Activated CD4-positive, alpha-beta T cell treated with anti-CD3 and anti-CD28 coated beads for 1 hour (primary cell): Measurements from ENCODE around the gene TRANK1.
"Not testable (repeated sequence)": the region's sequence is repeated elsewhere in the genome, so short reads cannot be mapped to it uniquely, and the experiment has no call there.

Experiments used
- DNase-seq: peaks from one replicate; pipeline ENCODE4 v3.0.0-alpha.2; 2020

TRANK1 gene

GRCh38 chr3:36881735-36882134 is 63.1 kb downstream of the TRANK1 start:
- DNase-seq = no peak

- DNase-seq = not testable (repeated sequence)
These were observed 65.0 kb downstream of the TRANK1 start for GRCh38 chr3:36879842-36880241.

GRCh38 chr3:36877930-36878685 is 66.7 kb downstream of the TRANK1 start:
- DNase-seq = no peak

- no peak for DNase-seq
These were observed 68.5 kb downstream of the TRANK1 start for GRCh38 chr3:36876181-36876936.

- no peak for DNase-seq
These were observed 69.5 kb downstream of the TRANK1 start for GRCh38 chr3:36875397-36875796.

DNA sequence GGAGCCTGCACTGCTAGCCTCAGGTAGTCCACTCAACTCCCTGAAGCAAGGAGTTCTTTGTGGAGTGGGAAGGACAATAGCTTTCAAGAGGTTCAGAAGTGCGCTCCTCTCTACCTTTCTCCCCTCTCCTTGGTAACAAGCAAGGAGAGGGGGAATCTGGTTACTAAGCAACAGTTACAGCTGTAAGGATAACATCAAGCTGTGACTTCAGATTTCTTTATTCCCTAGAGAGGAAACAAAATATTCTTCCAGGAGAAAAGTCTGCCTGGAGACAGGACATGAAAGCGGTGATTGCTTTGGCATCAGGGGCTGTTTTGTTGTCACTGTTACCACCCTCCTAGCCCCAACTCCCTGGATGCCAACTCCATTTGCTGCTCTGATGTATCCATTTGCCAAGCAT is 70.4 kb downstream of the TRANK1 start:
- no peak for DNase-seq

DNA sequence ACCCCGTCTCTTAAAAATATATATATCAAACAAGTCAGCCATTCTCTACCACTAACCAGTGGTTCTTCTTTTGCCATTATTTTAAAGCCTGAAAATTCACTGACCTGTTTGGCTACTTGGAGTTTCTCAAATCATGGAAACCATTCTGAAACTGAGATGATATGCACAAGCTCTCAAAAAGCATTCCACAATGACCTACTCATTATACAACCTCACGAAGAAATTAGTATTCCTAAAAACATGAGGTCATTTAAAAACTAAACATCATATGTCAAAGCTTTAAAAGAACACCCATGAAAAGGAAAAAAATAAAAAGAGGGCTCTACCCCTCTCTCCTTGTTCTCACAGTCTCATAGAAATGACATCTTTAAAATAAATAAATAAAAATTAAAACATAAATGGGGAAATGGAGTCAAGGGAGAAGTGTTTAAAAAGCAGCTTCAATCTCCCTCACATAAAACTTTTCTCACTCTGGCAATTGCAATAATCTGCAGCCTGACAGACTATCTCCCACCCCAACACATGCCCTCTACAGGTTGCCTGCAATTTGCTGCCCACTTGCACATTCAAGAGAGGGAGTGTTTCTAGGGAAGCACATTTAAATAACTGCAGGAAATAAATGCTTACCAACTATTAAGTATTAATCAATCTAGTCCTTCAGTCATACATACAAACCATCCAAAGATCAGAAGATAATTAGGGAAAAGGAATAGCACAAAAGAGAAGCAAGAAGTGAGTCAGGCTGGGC is 73.3 kb downstream of the TRANK1 start:
- no peak for DNase-seq

DNA sequence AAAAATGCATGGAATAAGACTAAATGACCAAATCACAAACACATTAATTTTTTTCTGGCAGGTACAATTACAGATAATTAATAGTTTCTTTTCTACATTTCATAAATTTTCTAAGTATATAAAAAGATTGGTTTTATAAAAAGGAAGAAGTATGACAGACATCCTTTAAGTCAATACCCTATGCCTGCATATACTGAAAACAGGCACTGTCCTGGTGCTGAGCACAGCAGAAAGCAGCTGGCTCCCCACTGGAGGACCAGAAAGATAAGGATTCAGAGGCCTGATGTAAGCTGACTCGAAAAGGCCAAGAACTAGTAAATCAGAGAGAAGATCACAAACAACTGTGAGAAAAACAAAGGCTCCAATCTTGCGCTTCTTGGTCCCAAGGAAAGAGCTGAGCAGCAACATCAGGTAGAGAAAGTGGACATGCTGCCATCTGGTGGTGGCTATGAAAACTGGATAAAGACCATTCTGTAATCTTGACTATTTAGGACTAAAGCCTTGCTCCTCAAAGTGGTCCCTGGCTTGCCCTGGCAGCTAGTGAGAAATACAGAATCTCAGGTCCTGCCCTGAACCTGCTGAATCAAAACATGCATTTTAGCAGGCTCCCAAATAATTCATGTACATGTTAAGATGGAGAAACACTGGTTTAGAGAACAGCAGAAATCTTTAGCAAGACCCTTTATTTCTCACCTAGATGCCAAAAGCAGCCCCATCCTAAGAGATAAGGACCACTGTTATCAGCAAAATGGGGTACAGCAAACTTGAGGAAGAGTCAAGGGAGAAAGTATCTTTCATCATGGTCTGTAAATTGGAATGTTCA is 76.0 kb downstream of the TRANK1 start:
- no peak for DNase-seq

GRCh38 chr3:36867810-36868209 is 77.0 kb downstream of the TRANK1 start:
- no peak for DNase-seq

GRCh38 chr3:36866368-36866767 is 78.5 kb downstream of the TRANK1 start:
- DNase-seq = no peak

- no peak for DNase-seq
These were observed 80.4 kb downstream of the TRANK1 start for GRCh38 chr3:36864180-36865053.

DNA sequence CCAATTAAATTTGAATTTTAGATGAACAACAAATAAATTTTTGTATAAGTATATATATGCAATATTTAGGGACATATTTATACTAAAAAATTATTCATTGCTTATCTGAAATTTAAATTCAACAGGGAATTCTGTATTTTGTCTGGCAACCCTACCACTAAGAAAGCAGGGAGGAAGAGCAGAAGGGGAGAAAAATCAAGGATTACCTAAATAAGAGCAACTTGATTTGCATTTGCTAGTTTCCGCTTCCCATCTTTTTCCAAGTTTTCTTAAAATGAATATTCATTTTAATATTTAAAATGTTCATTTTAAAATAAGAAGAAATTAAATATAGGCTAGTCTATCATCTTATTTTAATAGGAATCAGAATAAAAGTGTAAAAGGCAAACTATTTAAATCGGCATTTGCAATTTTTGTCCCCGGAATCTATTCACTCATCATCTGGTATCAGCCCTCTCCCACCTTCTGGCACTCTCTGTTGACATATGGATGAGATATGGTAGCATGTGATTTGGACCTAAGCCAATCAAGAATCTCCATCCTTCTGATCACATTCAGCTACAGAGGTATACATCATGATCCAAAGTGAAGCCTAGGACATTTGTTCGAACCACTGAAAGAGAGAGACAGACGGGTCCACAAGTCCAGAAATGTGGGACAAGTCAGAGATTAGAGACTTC is 82.6 kb downstream of the TRANK1 start:
- DNase-seq = no peak

DNA sequence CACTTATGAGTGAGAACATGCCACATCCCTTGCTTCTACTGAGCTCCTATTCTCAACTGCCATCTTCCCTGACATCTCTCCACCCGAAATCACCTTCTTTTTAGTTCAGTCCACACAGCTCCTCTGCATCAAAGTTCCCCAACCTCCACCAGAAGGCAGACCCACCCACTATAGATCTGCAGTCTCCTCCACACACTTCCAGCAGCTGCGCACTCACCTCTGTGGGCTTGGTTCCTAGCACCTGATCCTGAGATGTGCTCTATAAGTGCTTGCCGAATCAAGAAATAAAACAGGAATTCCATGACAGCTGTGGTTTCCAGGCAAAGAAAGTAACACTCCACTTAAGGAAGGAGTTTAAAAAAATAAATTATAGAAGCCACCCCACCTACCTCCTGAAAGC is 85.4 kb downstream of the TRANK1 start:
- no peak for DNase-seq

DNA sequence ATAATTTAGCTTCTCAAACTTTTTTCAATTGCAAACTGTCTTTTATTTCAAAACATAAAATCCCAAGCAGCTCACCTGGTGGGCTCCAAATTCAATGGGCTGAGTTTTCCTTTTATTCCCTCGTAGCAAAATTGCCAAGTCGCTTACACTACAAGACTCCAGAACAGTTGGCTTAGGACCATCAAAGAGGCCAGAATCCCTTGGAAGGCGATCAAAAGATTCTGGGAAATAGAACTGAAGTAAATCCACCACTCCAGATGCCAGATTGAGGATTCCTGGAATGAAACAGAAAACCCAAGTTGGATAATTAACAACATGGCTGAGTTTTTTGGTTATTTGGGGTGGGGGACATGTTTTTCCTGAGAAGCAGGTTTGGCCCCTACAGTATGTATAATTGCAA is 92.8 kb downstream of the TRANK1 start:
- DNase-seq = no peak

DNA sequence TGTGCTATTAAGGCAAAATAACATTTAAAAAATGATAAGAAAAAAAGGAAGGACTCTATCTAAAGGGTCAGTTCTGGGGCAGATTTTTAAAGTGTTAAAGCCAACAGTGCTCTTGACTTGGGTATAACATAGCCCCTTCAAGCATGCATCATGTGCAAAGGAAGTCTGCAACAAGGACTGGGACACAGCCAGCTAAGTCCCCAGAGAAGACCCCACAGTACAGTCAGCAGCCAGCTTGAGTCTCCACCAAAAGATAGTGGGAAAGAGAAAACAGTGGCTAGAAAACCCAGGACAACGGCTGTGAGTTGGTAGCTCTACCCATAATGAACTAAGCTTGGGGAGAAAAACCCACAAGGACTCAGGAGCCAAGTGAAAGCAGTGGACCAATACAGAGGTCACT is 94.1 kb downstream of the TRANK1 start:
- DNase-seq = no peak

DNA sequence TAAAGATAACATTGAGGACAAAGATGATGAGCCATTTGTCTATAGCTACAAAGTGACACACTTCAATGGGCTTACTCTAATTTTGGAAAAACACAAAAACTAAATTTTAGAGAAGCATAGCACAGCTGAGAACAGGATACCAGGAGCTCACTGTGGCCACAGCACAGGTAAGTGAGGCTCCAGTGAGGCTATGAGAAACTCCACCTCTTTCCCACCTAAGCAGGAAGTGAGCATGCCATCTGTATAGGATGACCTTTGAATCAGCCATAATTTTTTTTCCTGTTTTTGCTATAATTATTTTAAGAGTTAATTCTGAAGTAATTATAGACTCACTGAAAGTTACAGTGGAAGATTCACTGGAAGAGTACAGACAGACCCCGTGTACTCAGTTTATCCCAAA is 98.4 kb downstream of the TRANK1 start:
- no peak for DNase-seq

DNA sequence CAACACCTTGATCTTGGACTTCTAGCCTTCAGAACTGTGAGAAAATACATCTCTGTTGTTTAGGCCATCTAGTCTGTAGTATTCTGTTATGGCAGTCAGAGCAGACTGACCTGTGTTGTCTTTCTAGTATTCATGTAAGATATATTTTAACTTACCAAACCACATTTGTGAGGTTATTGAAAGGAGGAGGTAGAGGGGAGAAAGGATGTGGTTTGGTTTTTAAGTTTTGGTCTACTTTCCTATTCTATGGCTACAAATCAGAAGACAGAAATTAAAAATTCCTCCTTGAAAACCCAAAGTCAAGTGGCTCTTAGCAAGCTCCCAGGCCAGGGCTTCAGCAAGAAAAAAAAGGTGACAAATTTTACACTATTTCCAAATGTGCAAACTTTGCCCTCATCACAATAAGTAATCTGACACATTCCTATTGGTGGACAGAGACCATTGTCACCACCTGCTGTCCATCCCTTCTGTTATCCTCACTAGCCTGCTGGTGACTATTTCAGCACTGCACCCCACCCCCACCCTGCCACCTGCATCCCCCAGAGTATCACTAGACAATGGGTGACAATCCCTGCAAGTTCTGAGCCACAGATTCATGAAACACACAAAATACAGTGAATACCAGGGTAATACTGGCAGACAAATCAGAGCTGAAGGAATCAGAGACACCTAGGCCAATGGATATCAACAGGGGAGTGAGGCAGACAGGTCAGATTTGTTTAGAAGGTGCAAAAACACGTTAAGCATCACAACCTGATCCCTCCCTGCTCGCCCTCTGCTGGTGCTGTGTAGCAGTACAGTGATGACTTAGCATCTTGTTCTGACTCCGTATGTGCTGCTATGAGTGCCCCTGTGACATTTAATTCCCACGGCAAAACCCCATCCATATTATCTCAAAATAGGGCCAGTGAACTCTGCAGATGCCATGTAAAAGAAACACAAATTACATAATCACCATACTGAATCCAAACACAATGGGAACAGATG is 101.5 kb downstream of the TRANK1 start:
- DNase-seq = no peak

- DNase-seq = no peak
These were observed 102.6 kb downstream of the TRANK1 start for GRCh38 chr3:36842275-36842674.

GRCh38 chr3:36840453-36840921 is 104.4 kb downstream of the TRANK1 start:
- no peak for DNase-seq

DNA sequence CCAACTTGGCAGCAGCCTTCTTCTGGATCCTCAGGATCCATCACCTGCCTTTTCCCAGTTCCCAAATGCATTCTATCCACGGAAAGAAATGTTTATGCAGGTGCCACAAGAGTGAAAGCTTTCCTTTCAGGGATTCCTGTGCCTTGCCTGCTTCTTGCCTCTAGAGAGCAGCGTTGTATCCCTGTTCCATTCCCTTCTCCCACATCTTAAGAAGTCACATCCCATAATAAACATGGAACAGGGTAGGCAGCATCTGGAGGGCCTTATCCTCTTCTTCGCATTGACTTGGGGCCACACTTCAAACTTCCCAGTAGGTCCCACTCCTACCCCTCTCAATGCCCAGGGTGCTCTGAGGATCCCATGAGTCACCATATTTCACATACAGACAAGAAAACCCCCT is 107.8 kb downstream of the TRANK1 start:
- no peak for DNase-seq
